ENCODE results near the gene ATP8B4. TPM values are rescaled to one million over a fixed set of nuclear protein-coding genes. Genes with fewer than 3 reads are reported as not detected.

ATP8B4 gene
- total and polyA plus RNA-seq, 2 of the 8 experiments (the other 6 are each of a cell fraction or from before 2014, with no cell fraction given) = 0.17 to 0.24 TPM

GRCh38 chr15:49865925-49866757 is 252.9 kb downstream of the ATP8B4 start:
- Histone ChIP-seq H3K4ac (replicated peaks; ENCODE audit: insufficient read length, low read depth, low read length) (no peak overlapping the region), H4K20me1 (replicated peaks in 1 of 2; ENCODE audit: control insufficient read depth in 1 of 2, insufficient read depth in 2 of 2, low read length in 2 of 2) (no peaks in the 10 kb centered on the region), H3K23me2 (ENCODE audit: low read depth, low read length) (no peaks in the 10 kb centered on the region), H2BK12ac (ENCODE audit: low read depth, low read length) (no peak overlapping the region), H3K56ac (replicated peaks; ENCODE audit: insufficient read length, low read depth, low read length) (no peak overlapping the region), H3K18ac (ENCODE audit: extremely low read depth, low read length) (no peak overlapping the region), H3K14ac (ENCODE audit: insufficient read length) (no peak overlapping the region), H4K91ac (replicated peaks; ENCODE audit: insufficient read length, low read length) (no peak overlapping the region), H3K79me1 (ENCODE audit: low read depth, low read length) (no peaks in the 10 kb centered on the region), H2BK120ac (replicated peaks; ENCODE audit: low read depth, low read length) (no peak overlapping the region), H3K4me1 (replicated peaks in 1 of 4; ENCODE audit: control insufficient read depth in 3 of 4, insufficient read depth in 4 of 4, low read length in 3 of 4) (no peaks in the 10 kb centered on the region), H2AK5ac (ENCODE audit: low read depth, low read length) (no peak overlapping the region), H2BK5ac (ENCODE audit: low read depth, low read length) (no peak overlapping the region), H3K4me3 (ENCODE audit: extremely low read depth in 1 of 4, insufficient read depth in 2 of 4, low read depth in 3 of 4, low read length in 4 of 4) (no peak overlapping the region), H2BK15ac (ENCODE audit: low read length) (no peak overlapping the region), H3K79me2 (ENCODE audit: control insufficient read depth in 1 of 2, insufficient read depth in 2 of 2, low read length in 2 of 2) (no peaks in the 10 kb centered on the region), H2AFZ (ENCODE audit: low read length) (no peak overlapping the region), H3K36me3 (ENCODE audit: control insufficient read depth in 2 of 4, insufficient read depth in 4 of 4, low read length in 3 of 4) (no peaks in the 10 kb centered on the region), H2BK20ac (ENCODE audit: low read length) (no peak overlapping the region), H3K27me3 (replicated peaks in 1 of 4; ENCODE audit: control insufficient read depth in 3 of 4, extremely low read depth in 1 of 4, insufficient read depth in 3 of 4, low read length in 3 of 4) (no peaks in the 10 kb centered on the region), H3K4me2 (ENCODE audit: insufficient read depth in 1 of 2, low read depth in 2 of 2, low read length in 2 of 2) (no peak overlapping the region), H3K9ac (replicated peaks in 1 of 4; ENCODE audit: extremely low read depth in 1 of 4, low read depth in 3 of 4, low read length in 3 of 4) (no peak overlapping the region), H3K9me3 (ENCODE audit: insufficient read depth in 2 of 2, low read depth in 1 of 2, low read length in 1 of 2) (peaks cover 0 to 7% of the 10 kb centered on the region in 2 experiments; a peak in 1 of 4 replicates), H4K8ac (ENCODE audit: extremely low read depth, insufficient read depth, low read length) (no peak overlapping the region), H3K23ac (ENCODE audit: insufficient read length) (no peak overlapping the region), H4K5ac (ENCODE audit: insufficient read length, low read depth, low read length) (no peak overlapping the region), H3K27ac (ENCODE audit: low read depth, low read length) (no peak overlapping the region)
- WGBS, 2 experiments (ENCODE audit: extremely low coverage in 1 of 2, insufficient coverage in 1 of 2, insufficient read length in 1 of 2, insufficient replicate concordance in 2 of 2, low coverage in 1 of 2, low lambda C conversion rate in 2 of 2, missing lambda C conversion rate in 1 of 2) = 94% methylated on average over 10 of the region's 10 CpGs; no CpG with 5 or more reads in 1 of the 2 experiments
- DNase-seq (ENCODE audit: low read depth in 1 of 2, low spot score in 2 of 2) (no peak), FAIRE-seq (no peak)
- CTCF ChIA-PET (ENCODE audit: partially characterized antibody) = interaction anchor here (0.6 to 6.0 kb wide), 4 partner anchors 10 to 394 kb away, joined by 3 to 38 read pairs (median 4); no protein-coding TSS in a partner anchor
- POLR2A ChIA-PET (ENCODE audit: partially characterized antibody) = no interaction called here
- TF ChIP-seq CTCF (IDR thresholded peaks at IDR 0.05; ENCODE audit: control extremely low read depth in 1 of 3, insufficient read depth in 1 of 3, low read depth in 1 of 3, low read length in 3 of 3) (no peak), YY1 (IDR thresholded peaks at IDR 0.05; ENCODE audit: low read depth, low read length) (no peak), EZH2 (IDR thresholded peaks at IDR 0.05; ENCODE audit: low read depth, low read length, severe bottlenecking) (no peak), JUN (IDR thresholded peaks at IDR 0.05; ENCODE audit: low read depth, low read length) (no peak), SP4 (IDR thresholded peaks at IDR 0.05; ENCODE audit: low read length) (no peak), SAP30 (IDR thresholded peaks at IDR 0.05; ENCODE audit: insufficient read depth, insufficient replicate concordance, low read length) (no peak), SUZ12 (IDR thresholded peaks at IDR 0.05; ENCODE audit: low read length) (no peak), POU5F1 (IDR thresholded peaks at IDR 0.05; ENCODE audit: low read depth, low read length) (no peak), BCL11A (IDR thresholded peaks at IDR 0.05; ENCODE audit: low read depth in 2 of 2, low read length in 2 of 2) (no peak), KDM5A (IDR thresholded peaks at IDR 0.05; ENCODE audit: low read length) (no peak)
